Gastroesophageal sphincter (tissue), 4 donors: ENCODE data around the gene ALDH1L1. TPM values are rescaled to one million over a fixed set of nuclear protein-coding genes. Genes with fewer than 3 reads are reported as not detected.

Experiments used
- ATAC-seq: fragments of 150-250 bp; one replicate; pipeline ENCODE4 v1.9.1; 2016; ENCODE audit warnings: mild to moderate bottlenecking, moderate library complexity
- H3K27ac ChIP-seq, 4 donors: fragments of 200-600 bp; sonication (generic) in 3 of 4; 1 replicate in 3 of 4; 2 replicates in 1 of 4; pipeline ENCODE4 v1.5.1; 2016 to 2019
- H3K27me3 ChIP-seq: fragments of 200-600 bp; sonication (generic); one replicate; pipeline ENCODE4 v1.5.1; 2019
- H3K36me3 ChIP-seq, 2 donors: fragments of 200-600 bp; sonication (generic); one replicate each; pipeline ENCODE4 v1.5.1; 2019; ENCODE audit warnings: control low read depth in 1 of 2
- H3K4me1 ChIP-seq, 3 donors: fragments of 200-600 bp; sonication (generic); 1 replicate in 2 of 3; 2 replicates in 1 of 3; pipeline ENCODE4 v1.5.1; 2016 to 2019; ENCODE audit warnings: control low read depth in 2 of 3
- H3K4me3 ChIP-seq, 2 donors: fragments of 200-600 bp; sonication (generic); one replicate each; pipeline ENCODE4 v1.5.1; 2019; ENCODE audit warnings: mild to moderate bottlenecking in 1 of 2, moderate library complexity in 1 of 2
- H3K9me3 ChIP-seq, 3 donors: fragments of 200-600 bp; sonication (generic); one replicate each; pipeline ENCODE4 v1.5.1; 2017 to 2019; ENCODE audit warnings: control low read depth in 2 of 3
- CTCF ChIP-seq, 4 experiments: fragments of 200-600 bp in 2 of 4; fragments of 450-650 bp in 2 of 4; sonication (generic) in 1 of 4; IDR thresholded peaks; one replicate each; pipeline ENCODE4 v1.5.1; 2017 to 2019; ENCODE audit warnings: antibody characterized with exemption in 4 of 4, mild to moderate bottlenecking in 2 of 4, moderate library complexity in 2 of 4
- EP300 ChIP-seq: sonication (generic); formaldehyde crosslinking; IDR thresholded peaks from one replicate; pipeline ENCODE4 v1.6.1; 2017; ENCODE audit warnings: antibody characterized with exemption, mild to moderate bottlenecking
- POLR2A ChIP-seq, 2 donors: fragments of 450-650 bp; IDR thresholded peaks; one replicate each; pipeline ENCODE4 v1.6.1; 2017; ENCODE audit warnings: antibody characterized with exemption in 2 of 2, mild to moderate bottlenecking in 2 of 2, moderate library complexity in 1 of 2
- POLR2AphosphoS5 ChIP-seq: sonication (generic); formaldehyde crosslinking; IDR thresholded peaks from one replicate; pipeline ENCODE4 v1.6.1; 2017; ENCODE audit warnings: antibody characterized with exemption
- WGBS, 2 donors: methylation state at CpG; one replicate each; pipeline ENCODE4 v1.1.5; 2018; ENCODE audit warnings: low coverage in 1 of 2; 5-methylcytosine and 5-hydroxymethylcytosine counted together
- total RNA-seq, 4 donors: library from RNA; depleted of rRNA; stranded (reverse); fragments of >200 nt; gene quantifications; one replicate each; pipeline ENCODE4 v1.1.0, GENCODE V29; 2016

ALDH1L1 gene
- total RNA-seq, 4 donors from 2014 or later: 16.3 to 67.9 (median 38.7) TPM

- H3K27ac ChIP-seq: peak overlapping the region in 1 of 4 donors; percentile 95
- no peaks in the 10 kb centered on the region for H3K27me3 ChIP-seq
- peaks cover 0 to 26% (median 4%) of the 10 kb centered on the region in 3 donors for H3K4me1 ChIP-seq
- no peaks in the 10 kb centered on the region for H3K36me3 ChIP-seq
- H3K9me3 ChIP-seq: no peaks in the 10 kb centered on the region
- ATAC-seq: no peak
- no peak for TF ChIP-seq POLR2A (IDR thresholded peaks at IDR 0.05)
- TF ChIP-seq POLR2AphosphoS5: no peak
- TF ChIP-seq CTCF (IDR thresholded peaks at IDR 0.05): no peak
- TF ChIP-seq EP300: no peak
- WGBS, 2 donors: 95 to 98% methylated on average over 4 to 6 of the region's 7 CpGs
- H3K4me3 ChIP-seq: no peak overlapping the region
Observed at GRCh38 chr3:126085276-126085675, 95.1 kb downstream of the ALDH1L1 start.

GRCh38 chr3:126084768-126085180, 95.6 kb downstream of the ALDH1L1 start:
- TF ChIP-seq EP300 (no peak), POLR2A (IDR thresholded peaks at IDR 0.05) (no peak), POLR2AphosphoS5 (no peak), CTCF (IDR thresholded peaks at IDR 0.05) (no peak)
- peak overlapping the region; percentile 51 to 95 for H3K4me3 ChIP-seq
- ATAC-seq: no peak
- peaks cover 0 to 26% (median 4%) of the 10 kb centered on the region in 3 donors for H3K4me1 ChIP-seq
- 40 to 71% methylated on average over 2 to 5 of the region's 5 CpGs for WGBS, 2 donors
- H3K36me3 ChIP-seq: no peaks in the 10 kb centered on the region
- H3K9me3 ChIP-seq: no peaks in the 10 kb centered on the region
- H3K27ac ChIP-seq: peak overlapping the region; percentile 44 to 95 (median 90)
- no peaks in the 10 kb centered on the region for H3K27me3 ChIP-seq

- WGBS, 2 donors: 0 to 2% methylated on average over 6 to 10 of the region's 72 CpGs
- Histone ChIP-seq H3K4me1 (peaks cover 0 to 26% (median 4%) of the 10 kb centered on the region in 3 donors), H3K36me3 (no peaks in the 10 kb centered on the region), H3K9me3 (no peaks in the 10 kb centered on the region), H3K4me3 (peak within 1 kb of the TSS; percentile 51 to 95), H3K27ac (peak within 1 kb of the TSS; percentile 44 to 95 (median 90)), H3K27me3 (no peaks in the 10 kb centered on the region)
- peak; percentile 99 for ATAC-seq
- TF ChIP-seq POLR2AphosphoS5: peak; percentile 48
- TF ChIP-seq CTCF (IDR thresholded peaks at IDR 0.05): peak; percentile 21 to 50 (median 41)
- no peak for TF ChIP-seq EP300
- peak; percentile 65 to 73 for TF ChIP-seq POLR2A (IDR thresholded peaks at IDR 0.05)
Observed at GRCh38 chr3:126083913-126084767, 96.2 kb downstream of the ALDH1L1 start, which contains the start of gene SLC41A3. TSS of gene SLC41A3 (minus strand) at chr3:126084124. CDS start at chr3:126068219, 15,905 bp downstream.

GRCh38 chr3:126083511-126083912, 96.9 kb downstream of the ALDH1L1 start:
- peak overlapping the region; percentile 51 to 95 for H3K4me3 ChIP-seq
- H3K27ac ChIP-seq: peak overlapping the region; percentile 44 to 95 (median 90)
- WGBS, 2 donors: 0% methylated on average over 1 of the region's 30 CpGs; no CpG with 5 or more reads in 1 of the 2 donors
- no peaks in the 10 kb centered on the region for H3K27me3 ChIP-seq
- no peak for TF ChIP-seq EP300
- TF ChIP-seq POLR2AphosphoS5: no peak
- no peak for TF ChIP-seq POLR2A (IDR thresholded peaks at IDR 0.05)
- TF ChIP-seq CTCF (IDR thresholded peaks at IDR 0.05): no peak
- H3K36me3 ChIP-seq: no peaks in the 10 kb centered on the region
- no peaks in the 10 kb centered on the region for H3K9me3 ChIP-seq
- peak; percentile 66 for ATAC-seq
- peaks cover 0 to 26% (median 4%) of the 10 kb centered on the region in 3 donors for H3K4me1 ChIP-seq

- peak overlapping the region in 3 of 4 donors; percentile 90 to 95 (median 90) for H3K27ac ChIP-seq
Observed at GRCh38 chr3:126083138-126083445, 97.3 kb downstream of the ALDH1L1 start.

More at GRCh38 chr3:126083138-126083445, 97.3 kb downstream of the ALDH1L1 start:
- 0 to 25% methylated on average over 1 to 3 of the region's 3 CpGs for WGBS, 2 donors
- H3K9me3 ChIP-seq: no peaks in the 10 kb centered on the region
- H3K36me3 ChIP-seq: peaks cover 0 to 4% of the 10 kb centered on the region in 2 donors
- ATAC-seq: no peak
- no peak for TF ChIP-seq CTCF (IDR thresholded peaks at IDR 0.05)
- TF ChIP-seq POLR2AphosphoS5: no peak
- no peak for TF ChIP-seq POLR2A (IDR thresholded peaks at IDR 0.05)
- H3K4me3 ChIP-seq: peak overlapping the region; percentile 51 to 95
- no peaks in the 10 kb centered on the region for H3K27me3 ChIP-seq
- H3K4me1 ChIP-seq: peaks cover 0 to 26% (median 4%) of the 10 kb centered on the region in 3 donors
